HAP-1 (cell line): Measurements from ENCODE around the gene CPNE7.

ENCODE experiments used
- DNase-seq, 2 experiments: peaks; one replicate each; pipeline ENCODE4 v3.0.0-alpha.2; 2016 to 2020; ENCODE audit warnings: low spot score in 2 of 2
- H3K27me3 ChIP-seq: fragments of 250-450 bp; sonication (Bioruptor Pico); 2 replicates; pipeline ENCODE4 v1.5.1; 2020; ENCODE audit warnings: low read depth, mild to moderate bottlenecking, moderate library complexity
- H3K36me3 ChIP-seq: fragments of 250-450 bp; sonication (Bioruptor Pico); replicated peaks from 2 replicates; pipeline ENCODE4 v1.5.1; 2020; ENCODE audit warnings: mild to moderate bottlenecking
- H3K4me1 ChIP-seq: fragments of 250-450 bp; sonication (Bioruptor Pico); 2 replicates; pipeline ENCODE4 v1.5.1; 2020; ENCODE audit warnings: mild to moderate bottlenecking
- H3K4me3 ChIP-seq: fragments of 250-450 bp; sonication (Bioruptor Pico); 2 replicates; pipeline ENCODE4 v1.5.1; 2020; ENCODE audit warnings: mild to moderate bottlenecking, moderate library complexity
- H3K9me3 ChIP-seq: fragments of 250-450 bp; sonication (Bioruptor Pico); 2 replicates; pipeline ENCODE4 v1.5.1; 2020; ENCODE audit warnings: mild to moderate bottlenecking, moderate library complexity
- in situ Hi-C: fragments of 300-500 bp; cut with MboI; formaldehyde crosslinking; loops from 3 replicates; pipeline ENCODE4 v1.14.3; 2020; ENCODE audit warnings: low sequenced_read_pairs, inconsistent platforms, mixed read lengths

CPNE7 gene

DNA sequence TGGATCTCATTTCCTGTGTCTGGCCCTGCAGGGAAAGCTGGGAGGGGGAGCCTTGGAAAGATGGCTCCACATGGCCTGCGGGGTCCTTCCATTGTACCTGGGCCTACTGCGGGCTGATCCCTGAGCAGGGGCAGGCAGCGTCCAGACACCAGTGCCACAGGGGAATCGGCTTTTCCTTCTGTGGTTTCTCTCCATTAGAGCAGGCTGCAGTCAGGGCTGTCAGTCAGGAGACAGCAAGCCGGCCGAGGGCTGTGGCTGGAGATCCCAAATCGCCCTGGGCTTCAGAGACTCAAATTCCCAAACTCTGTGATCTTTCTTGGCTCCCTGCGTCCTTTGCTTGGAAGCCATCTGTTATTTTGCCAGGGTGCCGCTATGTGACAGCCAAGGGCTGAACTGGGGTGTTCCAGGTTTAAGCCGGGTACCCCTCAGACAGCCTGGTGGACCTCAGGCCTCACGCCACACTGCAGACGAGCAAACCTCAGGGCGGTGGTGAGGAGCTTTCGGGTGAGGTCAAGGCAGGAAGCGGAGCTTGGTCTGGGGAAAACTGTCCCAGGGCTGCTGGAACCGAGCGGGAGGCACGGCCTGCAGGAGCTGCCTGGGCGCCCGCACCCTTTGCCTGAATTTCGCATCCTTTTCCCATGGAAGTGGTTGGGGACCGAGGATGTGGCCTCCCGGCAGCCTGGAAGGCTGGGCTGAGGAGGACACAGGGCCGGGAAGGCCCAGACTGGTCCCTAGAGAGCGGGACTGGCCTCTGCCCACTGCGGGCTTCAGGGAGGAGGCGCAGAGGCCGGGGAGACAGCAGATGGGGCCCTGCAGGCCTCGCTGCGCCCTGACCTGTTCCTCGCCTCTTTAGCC lies 1.5 kb upstream of the CPNE7 start:
- no peak for DNase-seq
- in situ Hi-C loops, result loop anchor here (25.0 kb wide), 1 partner anchor 762 kb away; the partner anchor contains the start of genes APRT and CDT1
- peaks cover 6% of the 10 kb centered on the region for H3K4me1 ChIP-seq
- peak overlapping the region; percentile 47 for H3K4me3 ChIP-seq
- no peaks in the 10 kb centered on the region for H3K9me3 ChIP-seq
- no peaks in the 10 kb centered on the region for H3K27me3 ChIP-seq
- peaks cover 21% of the 10 kb centered on the region for H3K36me3 ChIP-seq

DNA sequence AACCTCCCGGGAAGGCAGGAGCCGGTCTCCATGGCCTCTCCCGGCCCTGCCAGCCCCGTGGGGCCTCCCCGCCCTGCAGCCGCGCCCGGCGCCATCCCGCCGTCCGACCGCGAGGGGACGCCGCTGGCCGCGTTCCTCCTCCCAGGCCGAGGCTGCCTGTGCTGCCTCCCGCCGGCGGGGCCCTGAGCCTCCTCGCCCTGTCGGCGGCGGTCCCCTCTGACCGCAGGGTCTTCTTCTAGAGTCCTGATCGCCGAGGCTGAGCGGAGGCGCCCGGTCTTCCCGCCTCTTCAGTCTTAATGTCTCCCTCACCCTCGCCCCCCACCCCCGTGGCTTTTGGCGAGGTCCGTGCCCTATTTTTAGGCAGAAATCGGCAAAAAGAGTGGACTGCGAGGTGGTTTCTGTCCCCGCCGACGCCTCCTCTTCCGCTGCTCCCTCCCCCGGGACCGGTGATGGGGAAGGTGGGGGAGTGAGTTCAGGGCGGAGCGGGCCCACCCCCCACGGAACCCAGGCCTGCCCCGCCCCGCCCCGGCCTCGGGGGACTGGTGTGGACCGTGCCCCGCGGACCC lies 794 bp upstream of the CPNE7 start:
- no peaks in the 10 kb centered on the region for H3K27me3 ChIP-seq
- peaks cover 24% of the 10 kb centered on the region for H3K36me3 ChIP-seq
- H3K4me3 ChIP-seq, result peak overlapping the region; percentile 47
- H3K4me1 ChIP-seq, result peaks cover 6% of the 10 kb centered on the region
- in situ Hi-C loops, result loop anchor here (25.0 kb wide), 1 partner anchor 762 kb away; the partner anchor contains the start of genes APRT and CDT1
- H3K9me3 ChIP-seq, result no peaks in the 10 kb centered on the region
- DNase-seq, result peak; percentile 71 to 85

GRCh38 chr16:89576153-89577054 lies 846 bp downstream of the CPNE7 start:
- Histone ChIP-seq H3K4me3 (peak overlapping the region; percentile 58), H3K4me1 (peaks cover 6% of the 10 kb centered on the region), H3K9me3 (no peaks in the 10 kb centered on the region), H3K27me3 (no peaks in the 10 kb centered on the region), H3K36me3 (peaks cover 29% of the 10 kb centered on the region)
- DNase-seq, result peak in 1 of 2 experiments; percentile 17
- in situ Hi-C loops, result no loop called here

- in situ Hi-C loops, result no loop called here
- Histone ChIP-seq H3K27me3 (no peaks in the 10 kb centered on the region), H3K9me3 (no peaks in the 10 kb centered on the region), H3K36me3 (peaks cover 37% of the 10 kb centered on the region), H3K4me3 (peak overlapping the region; percentile 58), H3K4me1 (peaks cover 6% of the 10 kb centered on the region)
- no peak for DNase-seq
Measured at GRCh38 chr16:89577055-89577759, 1.6 kb downstream of the CPNE7 start.

DNA sequence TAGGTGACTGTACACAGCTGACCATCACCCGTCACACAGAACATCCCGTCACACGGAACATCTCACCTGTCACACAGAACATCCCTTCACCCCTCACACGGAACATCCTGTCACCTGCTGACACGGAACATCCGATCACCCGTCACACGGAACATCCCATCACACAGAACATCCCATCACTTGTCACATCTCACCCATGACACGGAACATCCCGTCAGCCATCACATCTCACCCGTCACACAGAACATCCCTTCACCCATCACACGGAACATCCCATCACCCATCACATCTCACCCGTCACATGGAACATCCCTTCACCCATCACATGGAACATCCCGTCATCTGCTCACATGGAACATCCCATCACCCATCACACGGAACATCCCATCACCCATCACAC lies 3.8 kb downstream of the CPNE7 start:
- no peaks in the 10 kb centered on the region for H3K27me3 ChIP-seq
- H3K4me3 ChIP-seq, result no peak overlapping the region
- H3K4me1 ChIP-seq, result peaks cover 2% of the 10 kb centered on the region
- no peaks in the 10 kb centered on the region for H3K9me3 ChIP-seq
- DNase-seq, result no peak
- peaks cover 58% of the 10 kb centered on the region for H3K36me3 ChIP-seq
- in situ Hi-C loops, result no loop called here

DNA sequence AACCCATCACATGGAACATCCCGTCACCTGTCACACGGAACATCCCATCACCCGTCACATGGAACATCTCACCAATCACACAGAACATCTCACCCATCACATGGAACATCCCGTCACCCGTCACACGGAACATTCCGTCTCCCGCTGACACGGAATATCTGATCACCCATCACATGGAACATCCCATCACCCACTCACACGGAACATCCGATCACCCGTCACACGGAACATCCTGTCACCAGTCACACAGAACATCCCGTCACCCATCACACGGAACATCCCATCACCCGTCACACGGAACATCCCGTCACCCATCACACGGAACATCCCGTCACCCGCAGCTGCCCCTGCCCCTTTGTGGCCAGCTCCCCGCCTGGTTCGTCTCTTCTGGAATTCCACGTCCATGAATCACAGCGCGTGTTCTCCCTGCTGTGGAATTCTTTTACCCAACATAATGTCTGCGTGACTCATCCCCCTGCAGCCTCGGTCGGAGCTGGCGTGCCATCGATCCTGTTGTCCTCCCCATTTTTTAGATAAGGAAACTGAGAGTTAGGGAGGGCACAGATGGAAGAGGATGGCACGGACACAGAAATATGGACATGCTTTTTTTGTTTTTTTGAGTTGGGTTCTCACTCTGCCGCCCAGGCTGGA lies 5.6 kb downstream of the CPNE7 start:
- Histone ChIP-seq H3K27me3 (no peaks in the 10 kb centered on the region), H3K4me1 (no peaks in the 10 kb centered on the region), H3K9me3 (no peaks in the 10 kb centered on the region), H3K4me3 (no peak overlapping the region), H3K36me3 (peaks cover 68% of the 10 kb centered on the region)
- DNase-seq, result no peak
- in situ Hi-C loops, result no loop called here

GRCh38 chr16:89581861-89582563 lies 6.5 kb downstream of the CPNE7 start:
- H3K36me3 ChIP-seq, result peaks cover 73% of the 10 kb centered on the region
- in situ Hi-C loops, result no loop called here
- no peaks in the 10 kb centered on the region for H3K27me3 ChIP-seq
- DNase-seq, result no peak
- H3K4me1 ChIP-seq, result no peaks in the 10 kb centered on the region
- no peaks in the 10 kb centered on the region for H3K9me3 ChIP-seq
- no peak overlapping the region for H3K4me3 ChIP-seq

GRCh38 chr16:89582614-89583196 lies 7.1 kb downstream of the CPNE7 start:
- no peak overlapping the region for H3K4me3 ChIP-seq
- H3K9me3 ChIP-seq, result no peaks in the 10 kb centered on the region
- no peaks in the 10 kb centered on the region for H3K27me3 ChIP-seq
- DNase-seq, result no peak
- no peaks in the 10 kb centered on the region for H3K4me1 ChIP-seq
- in situ Hi-C loops, result no loop called here
- H3K36me3 ChIP-seq, result peaks cover 68% of the 10 kb centered on the region

- no peak overlapping the region for H3K4me3 ChIP-seq
- no peak for DNase-seq
- no peaks in the 10 kb centered on the region for H3K4me1 ChIP-seq
- no peaks in the 10 kb centered on the region for H3K9me3 ChIP-seq
- peaks cover 66% of the 10 kb centered on the region for H3K36me3 ChIP-seq
- in situ Hi-C loops, result no loop called here
- H3K27me3 ChIP-seq, result no peaks in the 10 kb centered on the region
Measured at GRCh38 chr16:89583197-89583894, 7.8 kb downstream of the CPNE7 start.

GRCh38 chr16:89583895-89584644 lies 8.5 kb downstream of the CPNE7 start:
- no peaks in the 10 kb centered on the region for H3K4me1 ChIP-seq
- H3K4me3 ChIP-seq, result no peak overlapping the region
- in situ Hi-C loops, result no loop called here
- H3K36me3 ChIP-seq, result peaks cover 66% of the 10 kb centered on the region
- no peak for DNase-seq
- H3K9me3 ChIP-seq, result no peaks in the 10 kb centered on the region
- no peaks in the 10 kb centered on the region for H3K27me3 ChIP-seq

DNA sequence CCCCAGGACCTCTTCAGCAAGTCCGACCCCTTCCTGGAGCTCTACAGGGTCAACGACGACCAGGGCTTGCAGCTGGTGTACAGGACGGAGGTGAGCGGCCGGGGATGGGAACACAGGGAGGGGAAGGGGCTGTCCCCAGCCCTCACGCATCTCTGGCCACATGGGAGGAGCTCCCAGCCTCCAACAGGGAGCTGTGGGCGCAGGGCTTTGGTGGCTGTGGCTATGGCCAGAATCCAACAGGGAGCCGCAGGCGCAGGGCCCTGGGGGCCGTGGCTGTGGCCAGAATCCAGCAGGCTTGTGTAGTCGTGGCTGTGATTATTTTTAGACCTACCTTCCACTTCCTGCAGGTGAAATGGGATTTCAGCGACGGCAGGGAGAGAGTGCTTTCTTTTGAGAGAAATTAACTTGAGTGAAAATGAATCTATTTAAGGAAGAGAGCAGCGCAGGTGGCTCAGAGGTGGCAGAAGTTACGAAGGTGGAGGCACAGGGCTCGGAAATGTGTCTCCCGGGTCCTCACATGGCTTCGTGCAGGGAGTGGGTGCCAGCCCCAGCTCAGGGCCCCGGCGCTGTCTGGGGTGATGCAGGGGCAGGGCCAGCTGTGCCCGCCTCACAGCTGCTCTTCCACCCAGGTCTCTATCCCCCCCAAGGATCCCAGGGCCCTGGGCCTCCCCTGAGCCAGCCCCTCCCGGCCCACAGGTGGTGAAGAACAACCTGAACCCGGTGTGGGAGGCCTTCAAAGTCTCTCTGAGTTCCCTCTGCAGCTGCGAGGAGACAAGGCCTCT lies 9.4 kb downstream of the CPNE7 start:
- no peaks in the 10 kb centered on the region for H3K27me3 ChIP-seq
- H3K4me3 ChIP-seq, result no peak overlapping the region
- no peaks in the 10 kb centered on the region for H3K9me3 ChIP-seq
- H3K36me3 ChIP-seq, result peaks cover 72% of the 10 kb centered on the region
- no peaks in the 10 kb centered on the region for H3K4me1 ChIP-seq
- DNase-seq, result no peak
- in situ Hi-C loops, result no loop called here
